CD4-positive, alpha-beta T cell treated with Interleukin-2 at 100 ng/mL for 4 hours (primary cell): ENCODE measurements around the gene E4F1.

Experiments
- DNase-seq: peaks from one replicate; pipeline ENCODE4 v3.0.0-alpha.2; 2020; ENCODE audit warnings: low spot score

E4F1 gene

DNA sequence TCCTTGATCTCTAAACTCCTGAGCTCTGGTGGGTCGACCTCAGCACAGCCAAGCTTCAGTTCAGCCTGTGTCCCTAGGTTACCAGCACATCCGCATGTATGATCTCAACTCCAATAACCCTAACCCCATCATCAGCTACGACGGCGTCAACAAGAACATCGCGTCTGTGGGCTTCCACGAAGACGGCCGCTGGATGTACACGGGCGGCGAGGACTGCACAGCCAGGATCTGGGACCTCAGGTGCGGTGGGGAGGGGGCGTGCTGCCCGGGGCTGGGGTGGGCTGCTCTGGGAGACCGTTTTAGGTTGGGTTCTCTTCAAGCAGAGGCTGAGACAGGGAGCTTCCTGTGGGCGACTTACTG, 17.0 kb upstream of the E4F1 start:
- DNase-seq, result no peak

GRCh38 chr16:2206780-2207433, 16.5 kb upstream of the E4F1 start:
- no peak for DNase-seq

DNA sequence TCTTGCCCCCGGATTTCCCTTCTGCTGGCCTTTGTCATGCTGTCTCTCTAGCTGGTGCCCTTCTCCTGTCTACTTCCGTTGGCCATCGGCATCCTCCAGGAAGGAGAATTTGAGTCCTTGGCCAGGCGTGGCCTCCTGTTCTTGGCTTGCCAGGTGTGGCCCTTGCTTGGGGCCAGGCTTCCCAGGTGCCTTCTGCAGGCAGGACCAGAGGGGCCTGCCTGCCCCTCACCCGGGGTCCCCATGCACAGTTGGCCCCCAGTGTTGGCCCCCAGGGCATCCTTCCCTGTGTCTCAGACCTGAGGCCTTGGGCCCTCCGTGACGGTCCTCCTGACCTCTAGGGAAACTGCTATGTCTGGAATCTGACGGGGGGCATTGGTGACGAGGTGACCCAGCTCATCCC, 15.5 kb upstream of the E4F1 start:
- DNase-seq, result no peak

GRCh38 chr16:2208308-2208707, 15.1 kb upstream of the E4F1 start:
- no peak for DNase-seq

DNA sequence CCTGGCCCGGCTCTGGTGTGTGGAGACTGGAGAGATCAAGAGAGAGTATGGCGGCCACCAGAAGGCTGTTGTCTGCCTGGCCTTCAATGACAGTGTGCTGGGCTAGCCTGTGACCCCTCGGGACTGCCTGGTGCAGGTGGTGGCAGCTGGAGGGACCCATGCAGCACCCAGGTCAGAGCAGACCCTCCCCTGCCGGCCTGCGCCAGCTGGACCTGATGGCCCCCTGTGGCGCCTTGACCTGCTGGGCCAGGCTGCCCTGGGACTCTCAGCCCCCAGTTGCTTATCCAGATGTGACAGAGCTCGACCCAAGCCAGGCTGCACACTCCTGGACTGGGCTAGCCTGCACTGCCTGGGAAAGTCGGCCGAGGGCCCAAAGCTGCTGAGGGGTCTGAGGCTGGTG, 14.6 kb upstream of the E4F1 start:
- DNase-seq, result no peak

GRCh38 chr16:2209258-2210008, 14.0 kb upstream of the E4F1 start:
- DNase-seq, result no peak

- DNase-seq, result no peak
Observed at GRCh38 chr16:2210009-2210332, 13.4 kb upstream of the E4F1 start.

DNA sequence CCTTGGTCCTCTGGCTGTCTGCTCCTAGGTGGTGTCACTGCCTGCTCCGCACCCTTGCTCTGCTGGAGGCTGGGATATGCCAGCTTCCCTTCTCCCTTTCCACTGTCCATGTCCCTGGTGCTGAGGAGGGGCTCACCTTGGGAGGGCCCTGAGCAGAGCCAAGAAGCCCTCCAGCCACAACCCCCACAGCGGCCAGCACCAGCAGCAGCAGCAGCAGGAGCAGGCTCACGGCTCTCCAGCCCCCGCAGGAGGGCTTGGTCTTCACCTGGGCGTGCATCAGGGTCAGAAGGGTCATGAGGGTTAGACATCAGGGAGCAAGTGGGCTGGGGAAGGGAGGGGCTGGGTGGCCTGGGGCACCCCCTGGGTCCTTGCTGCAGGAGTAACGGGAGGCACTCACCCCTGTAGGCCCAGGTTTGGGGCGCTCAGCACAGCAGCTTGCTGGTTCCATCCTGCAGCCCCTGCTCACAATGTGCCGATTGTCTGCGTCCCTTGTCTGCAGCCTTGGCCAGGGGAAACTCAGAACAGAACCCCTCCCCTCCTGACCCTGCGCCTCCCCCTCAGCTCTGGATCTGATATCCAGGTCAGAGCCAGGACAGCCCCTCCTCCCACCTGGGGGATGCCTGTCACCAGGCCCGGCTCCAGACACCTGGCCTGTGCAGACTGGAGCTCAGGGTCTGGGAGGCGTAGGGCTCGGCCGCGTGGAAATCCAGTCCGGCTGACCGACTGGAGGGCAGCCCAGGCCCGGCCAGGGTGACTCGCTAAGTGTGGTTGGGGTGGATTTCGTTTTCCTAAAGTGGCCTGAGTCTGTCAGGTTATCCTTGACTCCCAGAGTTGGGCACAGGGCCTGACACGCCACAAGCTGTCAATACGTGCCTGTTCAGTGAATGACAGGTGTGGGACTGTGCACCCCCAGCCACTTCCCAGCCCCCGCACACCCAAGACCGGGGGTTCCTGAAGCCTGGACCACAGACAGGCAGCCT, 12.7 kb upstream of the E4F1 start, which contains the start of gene BRICD5:
Gene BRICD5, minus strand, starts transcription at position 478 of the 980 bp plus-strand sequence. Its CDS starts 30 bp downstream, at position 448.
- no peak for DNase-seq

GRCh38 chr16:2211923-2212347, 11.5 kb upstream of the E4F1 start:
- DNase-seq, result no peak

GRCh38 chr16:2212362-2213324, 10.7 kb upstream of the E4F1 start:
- no peak for DNase-seq

GRCh38 chr16:2213817-2214718, 9.3 kb upstream of the E4F1 start:
- no peak for DNase-seq

- no peak for DNase-seq
Observed at GRCh38 chr16:2214719-2214968, 8.7 kb upstream of the E4F1 start, which contains the start of gene PGP. Gene PGP (minus strand): TSS chr16:2214840. CDS start chr16:2214777, 63 bp downstream.

DNA sequence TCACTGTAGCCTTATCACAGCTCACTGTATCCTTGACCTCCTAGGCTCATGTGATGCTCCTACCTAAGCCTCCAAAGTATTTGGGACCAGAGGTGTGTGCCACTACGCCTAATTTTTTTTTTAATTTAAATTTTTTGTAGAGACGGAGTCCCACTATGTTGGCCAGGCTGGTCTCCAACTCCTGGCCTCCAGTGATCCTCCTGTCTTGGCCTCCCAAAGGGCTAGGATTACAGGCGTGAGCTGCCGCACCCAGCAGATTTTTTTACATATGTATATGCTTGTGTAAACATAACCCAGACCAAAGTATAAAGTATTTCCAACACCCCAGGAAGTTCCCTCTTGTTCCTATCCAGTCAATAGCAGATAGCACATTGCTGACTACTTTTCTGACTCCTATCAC, 7.1 kb upstream of the E4F1 start:
- no peak for DNase-seq

DNA sequence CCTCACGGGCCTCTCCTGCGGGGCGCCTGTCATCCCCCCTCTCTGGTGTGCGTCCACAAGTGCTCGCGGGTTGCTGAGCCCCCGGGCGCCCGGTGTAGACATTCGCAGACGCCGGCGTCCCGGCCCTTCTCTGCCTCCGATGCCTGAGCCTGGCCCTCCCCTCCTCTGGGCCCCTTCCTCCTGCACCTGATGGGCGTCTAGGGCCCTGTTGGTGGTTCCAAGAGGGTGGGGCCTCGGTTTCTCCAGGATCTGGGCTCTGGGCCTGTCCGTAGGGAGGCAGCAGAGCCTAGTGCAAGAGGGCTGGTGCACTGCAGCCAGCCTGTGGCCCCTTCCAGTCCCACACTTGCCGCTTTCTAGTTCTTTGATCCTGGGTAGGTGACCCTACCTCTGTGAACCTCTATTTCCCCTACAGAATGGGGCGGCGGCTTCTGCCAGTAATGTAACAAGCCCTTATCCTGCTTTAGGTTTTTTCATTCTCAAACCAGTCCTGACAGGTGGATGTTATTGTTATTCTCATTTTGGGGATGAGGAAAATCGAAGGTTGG, 623 bp downstream of the E4F1 start:
- DNase-seq, result peak; percentile 16

GRCh38 chr16:2226245-2226793, 2.9 kb downstream of the E4F1 start:
- no peak for DNase-seq

- DNase-seq, result no peak
Observed at GRCh38 chr16:2226918-2227317, 3.5 kb downstream of the E4F1 start.

DNA sequence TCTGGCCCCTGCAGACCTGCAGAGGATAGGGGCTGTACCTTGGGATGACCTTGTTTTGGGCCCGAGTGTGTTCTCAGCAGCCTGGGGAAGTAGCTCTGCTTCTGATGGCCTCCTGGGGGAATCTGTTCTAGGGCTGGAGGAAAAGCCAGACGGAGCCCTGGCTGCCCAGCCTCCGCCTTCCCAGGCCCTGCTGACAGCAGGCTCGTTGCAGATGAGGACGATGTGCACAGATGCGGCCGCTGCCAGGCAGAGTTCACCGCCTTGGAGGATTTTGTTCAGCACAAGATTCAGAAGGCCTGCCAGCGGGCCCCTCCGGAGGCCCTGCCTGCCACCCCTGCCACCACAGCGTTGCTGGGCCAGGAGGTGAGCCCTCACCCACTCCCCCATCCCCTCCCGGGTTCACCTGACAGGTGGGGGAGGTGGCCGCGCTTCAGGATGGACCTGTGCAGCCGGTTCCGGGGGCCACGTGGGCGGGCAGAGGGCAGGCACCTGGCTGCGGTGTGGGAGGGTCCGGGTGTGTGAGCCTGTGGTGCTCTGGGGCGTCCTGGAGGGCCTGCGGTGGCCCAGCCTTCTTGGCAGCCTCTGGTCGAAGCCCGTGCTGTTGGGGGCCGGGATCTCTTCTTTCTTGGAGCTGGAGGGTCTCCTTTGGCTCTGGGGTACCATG, 4.9 kb downstream of the E4F1 start:
- no peak for DNase-seq

- no peak for DNase-seq
Observed at GRCh38 chr16:2229091-2229490, 5.7 kb downstream of the E4F1 start.

DNA sequence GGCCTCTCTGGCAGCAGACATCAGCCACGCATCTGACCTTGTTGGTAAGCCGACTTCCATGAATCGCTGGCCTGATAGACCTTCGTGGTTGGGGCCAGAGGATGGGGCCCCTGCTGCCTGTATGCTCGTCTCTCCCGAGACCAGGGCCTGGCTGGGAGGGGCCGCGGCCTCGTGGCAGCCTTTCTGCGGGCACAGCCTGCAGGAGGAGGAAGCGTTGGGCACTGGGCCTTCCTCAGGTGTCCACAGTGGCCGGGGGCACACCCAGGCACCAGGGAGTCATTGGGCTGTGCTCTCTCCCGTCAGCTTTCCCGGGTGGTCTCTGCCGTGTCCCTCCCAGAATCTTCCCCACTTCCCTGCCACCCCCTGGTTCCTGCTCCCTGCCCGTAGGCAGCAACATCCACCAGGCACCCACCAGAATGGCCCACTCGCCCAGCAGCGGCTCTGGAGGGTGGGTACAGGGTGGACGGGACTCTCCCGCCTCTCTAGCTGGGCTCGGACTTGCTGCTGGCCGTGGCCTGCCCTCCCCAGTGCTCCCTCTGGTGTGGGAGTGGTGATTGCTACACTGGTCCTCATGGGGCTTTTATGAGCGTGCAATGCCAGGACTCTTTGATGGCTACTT, 6.3 kb downstream of the E4F1 start:
- DNase-seq, result no peak
